Activated CD8-positive, alpha-beta memory T cell treated with anti-CD3 and anti-CD28 coated beads, Interleukin-2, amount 10 ng/mL, durations not matched to agents 7 days and 5 days (primary cell): Measurements from ENCODE around the gene SHPK. TPM values are rescaled to one million over a fixed set of nuclear protein-coding genes. Genes with fewer than 3 reads are reported as not detected.
"Not testable (repeated sequence)": the region's sequence is repeated elsewhere in the genome, so short reads cannot be mapped to it uniquely, and the experiment has no call there.

Source experiments
- ATAC-seq: fragments of 150-1000 bp; cut with Tn5 transposase; one replicate; pipeline ENCODE4 v1.10.0; 2021; ENCODE audit warnings: moderate library complexity
- CTCF ChIA-PET: fragments of 350-600 bp; sonication (Branson Sonifier 250); formaldehyde crosslinking; loops from one replicate; lab custom pipeline; 2021; ENCODE audit warnings: antibody characterized with exemption; lab: Charles Lee
- DNase-seq: peaks from one replicate; pipeline ENCODE4 v3.0.0-alpha.2; 2020
- H3K27ac Mint-ChIP-seq: one replicate; pipeline ENCODE4 v1.8.0; 2021; ENCODE audit warnings: mild to moderate bottlenecking, mixed read lengths
- H3K27me3 Mint-ChIP-seq: one replicate; pipeline ENCODE4 v1.8.0; 2021; ENCODE audit warnings: mixed read lengths
- H3K36me3 Mint-ChIP-seq: one replicate; pipeline ENCODE4 v1.8.0; 2021; ENCODE audit warnings: mild to moderate bottlenecking, mixed read lengths
- H3K4me1 Mint-ChIP-seq: one replicate; pipeline ENCODE4 v1.8.0; 2021; ENCODE audit warnings: mixed read lengths
- H3K4me3 Mint-ChIP-seq: one replicate; pipeline ENCODE4 v1.8.0; 2021; ENCODE audit warnings: mild to moderate bottlenecking, moderate library complexity, mixed read lengths
- H3K9me3 Mint-ChIP-seq: one replicate; pipeline ENCODE4 v1.8.0; 2022; ENCODE audit warnings: low read depth, mixed read lengths
- total RNA-seq, 2 experiments: library from RNA; stranded (reverse); gene quantifications; one replicate each; pipeline ENCODE4 v1.2.3, GENCODE V29; 2021

Gene SHPK
- total RNA-seq, 2 experiments from 2014 or later, result 13.4 to 13.9 TPM

GRCh38 chr17:3585826-3586225 is 50.2 kb downstream of the SHPK start:
- no peak for DNase-seq
- no peak overlapping the region for H3K4me3 Mint-ChIP-seq

DNA sequence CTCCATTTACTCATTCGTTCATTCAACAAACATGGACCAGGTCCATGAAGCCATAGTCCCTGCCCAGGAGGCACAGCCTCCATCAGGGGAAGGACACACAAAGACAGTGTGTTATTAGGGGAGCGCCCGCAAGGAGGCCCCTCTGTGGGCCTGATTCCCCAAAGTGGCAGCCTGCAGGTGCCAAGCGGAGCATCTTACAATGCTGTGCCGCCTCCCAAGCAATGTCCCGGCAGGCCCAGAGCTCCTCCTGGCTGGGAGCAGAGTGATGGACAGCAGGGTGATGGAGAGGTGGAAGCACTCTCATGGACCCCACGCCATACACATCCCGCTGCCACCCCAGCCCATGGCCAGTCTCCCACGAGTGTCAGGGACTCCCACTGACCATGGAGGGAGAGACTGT is 52.6 kb downstream of the SHPK start:
- Mint-ChIP-seq H3K27ac (no peak overlapping the region), H3K9me3 (no peaks in the 10 kb centered on the region), H3K4me1 (no peaks in the 10 kb centered on the region), H3K36me3 (peaks cover 2% of the 10 kb centered on the region), H3K27me3 (no peaks in the 10 kb centered on the region), H3K4me3 (no peak overlapping the region)
- CTCF ChIA-PET, result no interaction called here
- no peak for ATAC-seq
- DNase-seq, result no peak

More at GRCh38 chr17:3585826-3586225, 50.2 kb downstream of the SHPK start:
- CTCF ChIA-PET, result no interaction called here
- Mint-ChIP-seq H3K4me1 (no peaks in the 10 kb centered on the region), H3K27ac (no peak overlapping the region), H3K27me3 (no peaks in the 10 kb centered on the region), H3K36me3 (peaks cover 4% of the 10 kb centered on the region), H3K9me3 (no peaks in the 10 kb centered on the region)
- ATAC-seq, result no peak

DNA sequence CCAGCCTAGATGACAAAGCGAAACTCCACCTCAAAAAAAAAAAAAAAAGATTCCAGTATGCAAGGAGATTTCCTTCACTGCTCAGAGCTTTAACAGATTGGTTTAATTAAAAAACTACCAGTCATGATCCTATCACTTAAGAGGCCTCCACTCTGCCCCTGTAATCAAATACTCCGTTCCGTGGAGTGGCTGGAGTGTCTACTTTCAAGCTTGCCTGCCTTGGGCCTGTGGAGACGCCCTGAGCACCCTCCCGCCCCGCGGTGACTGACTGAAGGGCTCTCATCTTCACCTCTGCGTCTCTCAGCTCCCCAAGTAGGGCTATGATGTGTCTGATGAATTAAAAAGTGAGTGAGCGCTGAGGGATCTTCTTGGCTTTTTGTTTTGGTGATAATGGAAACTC is 53.1 kb downstream of the SHPK start:
- H3K4me3 Mint-ChIP-seq, result no peak overlapping the region
- H3K4me1 Mint-ChIP-seq, result no peaks in the 10 kb centered on the region
- CTCF ChIA-PET, result no interaction called here
- H3K27me3 Mint-ChIP-seq, result no peaks in the 10 kb centered on the region
- no peak overlapping the region for H3K27ac Mint-ChIP-seq
- no peak for DNase-seq
- no peak for ATAC-seq
- H3K9me3 Mint-ChIP-seq, result no peaks in the 10 kb centered on the region
- H3K36me3 Mint-ChIP-seq, result peaks cover 2% of the 10 kb centered on the region

DNA sequence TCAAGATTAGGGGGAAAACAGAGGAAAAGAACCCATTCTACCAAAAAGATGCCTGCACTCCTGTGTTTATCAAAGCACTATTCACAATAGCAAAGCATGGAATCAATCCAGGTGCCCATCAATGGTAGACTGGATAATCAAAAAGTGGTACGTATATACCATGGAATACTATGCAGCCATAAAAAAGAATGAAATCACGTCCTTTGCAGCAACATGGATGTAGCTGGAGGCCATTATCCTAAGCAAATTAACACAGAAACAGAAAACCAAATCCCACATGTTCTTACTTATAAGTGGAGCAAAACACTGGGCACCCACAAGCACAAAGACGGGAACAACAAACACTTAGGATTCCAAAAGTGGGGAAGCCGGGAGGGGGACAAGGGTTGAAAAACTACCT is 57.4 kb downstream of the SHPK start:
- CTCF ChIA-PET, H3K4me3 Mint-ChIP-seq, H3K9me3 Mint-ChIP-seq: not testable (repeated sequence)

GRCh38 chr17:3576970-3577369 is 59.1 kb downstream of the SHPK start:
- ATAC-seq, result no peak
- Mint-ChIP-seq H3K36me3 (no peaks in the 10 kb centered on the region), H3K9me3 (no peaks in the 10 kb centered on the region), H3K27me3 (no peaks in the 10 kb centered on the region), H3K4me3 (no peak overlapping the region), H3K4me1 (no peaks in the 10 kb centered on the region), H3K27ac (no peak overlapping the region)
- no peak for DNase-seq
- CTCF ChIA-PET, result interaction anchor here (0.7 kb wide), 1 partner anchor 1086 kb away, joined by 5 read pairs; no protein-coding TSS in a partner anchor

More for the DNA sequence above, 57.4 kb downstream of the SHPK start:
- not testable (repeated sequence) for H3K27ac Mint-ChIP-seq, H3K27me3 Mint-ChIP-seq, ATAC-seq, H3K36me3 Mint-ChIP-seq, DNase-seq, H3K4me1 Mint-ChIP-seq

DNA sequence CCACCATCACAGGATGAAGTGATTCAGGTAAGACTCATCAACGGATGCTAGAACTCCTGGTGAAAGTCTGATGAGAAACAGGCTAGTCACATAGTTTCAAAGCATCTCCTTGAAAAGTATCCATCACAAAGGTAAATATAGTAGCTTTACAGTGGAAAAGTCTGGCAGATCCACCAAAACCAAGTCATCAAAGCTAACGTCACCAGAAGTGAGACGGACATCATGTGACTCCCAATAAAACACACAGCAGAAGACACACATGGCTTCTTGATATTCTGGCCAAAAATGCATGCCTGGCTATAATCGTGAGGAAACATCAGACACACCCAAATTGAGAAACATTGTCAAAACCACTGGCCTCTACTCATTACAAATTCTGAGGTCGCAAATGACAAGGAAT is 60.5 kb downstream of the SHPK start:
- H3K27ac Mint-ChIP-seq, result no peak overlapping the region
- no peaks in the 10 kb centered on the region for H3K36me3 Mint-ChIP-seq
- no peaks in the 10 kb centered on the region for H3K9me3 Mint-ChIP-seq
- H3K4me3 Mint-ChIP-seq, result no peak overlapping the region
- no peaks in the 10 kb centered on the region for H3K27me3 Mint-ChIP-seq
- ATAC-seq (no peak), DNase-seq (no peak)
- CTCF ChIA-PET, result interaction anchor here (0.7 to 1.0 kb wide), 2 partner anchors 17 to 203 kb away, joined by 3 read pairs; no protein-coding TSS in a partner anchor
- H3K4me1 Mint-ChIP-seq, result no peaks in the 10 kb centered on the region

DNA sequence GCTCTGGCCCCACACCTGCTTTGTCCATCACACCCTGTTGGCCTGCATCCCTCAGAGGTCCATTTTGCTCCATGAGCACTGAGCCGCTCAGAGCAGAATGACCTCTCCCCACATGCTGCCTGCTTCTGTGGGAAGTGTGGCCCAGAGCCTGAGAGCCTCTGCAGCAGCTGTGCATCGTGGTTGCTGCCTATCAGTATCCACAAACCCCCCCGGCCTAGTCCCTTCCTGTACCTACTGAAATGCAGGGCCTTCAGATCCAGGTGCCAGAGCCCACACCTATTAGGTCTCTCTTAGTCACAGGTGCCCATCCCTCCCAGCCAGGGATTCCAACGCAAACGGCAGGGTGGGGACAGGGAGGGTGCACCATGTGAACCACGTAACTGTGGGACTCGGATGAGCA is 61.8 kb downstream of the SHPK start:
- no peaks in the 10 kb centered on the region for H3K36me3 Mint-ChIP-seq
- DNase-seq, result no peak
- CTCF ChIA-PET, result interaction anchor here (1.0 kb wide), 1 partner anchor 15 kb away, joined by 3 read pairs; no protein-coding TSS in a partner anchor
- H3K27ac Mint-ChIP-seq, result no peak overlapping the region
- no peaks in the 10 kb centered on the region for H3K9me3 Mint-ChIP-seq
- no peak for ATAC-seq
- H3K4me3 Mint-ChIP-seq, result no peak overlapping the region
- H3K4me1 Mint-ChIP-seq, result no peaks in the 10 kb centered on the region
- H3K27me3 Mint-ChIP-seq, result no peaks in the 10 kb centered on the region

DNA sequence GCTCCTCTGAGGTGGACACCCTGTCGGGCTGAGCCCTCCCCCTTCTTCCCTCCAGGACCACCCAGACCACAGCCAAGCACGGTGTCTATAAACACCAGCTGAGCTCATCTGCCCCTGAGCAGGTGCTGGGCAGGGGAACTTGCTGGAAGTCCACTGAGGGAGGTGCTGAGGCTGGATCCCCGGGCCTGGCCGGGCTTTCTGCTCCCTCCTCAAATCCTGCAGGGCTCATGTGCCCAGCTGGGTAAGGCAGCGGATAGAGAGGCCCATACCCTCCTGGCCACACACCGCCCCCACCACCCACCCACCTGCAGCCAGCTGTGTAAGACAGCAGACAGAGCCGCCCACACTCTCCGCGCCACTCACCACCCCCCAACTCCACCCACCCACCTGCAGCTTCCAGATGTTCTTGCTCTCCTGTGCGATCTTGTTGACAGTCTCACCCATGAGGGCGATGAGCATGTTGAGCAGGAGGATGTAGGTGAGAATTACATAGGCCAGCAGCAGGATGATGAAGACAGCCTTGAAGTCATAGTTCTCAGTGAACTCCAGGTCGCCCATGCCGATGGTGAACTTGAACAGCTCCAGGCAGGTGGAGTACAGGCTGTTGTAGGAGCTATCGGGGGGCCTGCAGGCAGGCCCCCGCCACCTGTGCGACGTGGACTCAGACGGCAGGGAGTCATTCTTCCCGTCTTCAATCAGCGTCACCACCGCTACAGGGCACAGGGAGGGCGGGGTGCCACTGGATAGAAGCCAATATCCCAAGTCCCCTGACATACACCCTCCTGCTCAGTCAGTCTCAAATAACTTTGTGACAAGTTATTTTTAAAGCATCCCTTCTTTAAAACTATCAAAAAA is 62.6 kb downstream of the SHPK start:
- Mint-ChIP-seq H3K9me3 (no peaks in the 10 kb centered on the region), H3K36me3 (no peaks in the 10 kb centered on the region), H3K4me1 (no peaks in the 10 kb centered on the region), H3K27ac (no peak overlapping the region), H3K4me3 (no peak overlapping the region), H3K27me3 (no peaks in the 10 kb centered on the region)
- CTCF ChIA-PET, result no interaction called here
- no peak for ATAC-seq
- DNase-seq, result no peak

GRCh38 chr17:3572231-3572630 is 63.8 kb downstream of the SHPK start:
- no peaks in the 10 kb centered on the region for H3K27me3 Mint-ChIP-seq
- H3K4me3 Mint-ChIP-seq, result no peak overlapping the region
- CTCF ChIA-PET, result interaction anchor here (0.9 kb wide), 1 partner anchor 31 kb away, joined by 3 read pairs; no protein-coding TSS in a partner anchor
- DNase-seq (no peak), ATAC-seq (no peak)
- H3K27ac Mint-ChIP-seq, result no peak overlapping the region
- H3K9me3 Mint-ChIP-seq, result no peaks in the 10 kb centered on the region
- H3K4me1 Mint-ChIP-seq, result no peaks in the 10 kb centered on the region
- H3K36me3 Mint-ChIP-seq, result peaks cover 2% of the 10 kb centered on the region

DNA sequence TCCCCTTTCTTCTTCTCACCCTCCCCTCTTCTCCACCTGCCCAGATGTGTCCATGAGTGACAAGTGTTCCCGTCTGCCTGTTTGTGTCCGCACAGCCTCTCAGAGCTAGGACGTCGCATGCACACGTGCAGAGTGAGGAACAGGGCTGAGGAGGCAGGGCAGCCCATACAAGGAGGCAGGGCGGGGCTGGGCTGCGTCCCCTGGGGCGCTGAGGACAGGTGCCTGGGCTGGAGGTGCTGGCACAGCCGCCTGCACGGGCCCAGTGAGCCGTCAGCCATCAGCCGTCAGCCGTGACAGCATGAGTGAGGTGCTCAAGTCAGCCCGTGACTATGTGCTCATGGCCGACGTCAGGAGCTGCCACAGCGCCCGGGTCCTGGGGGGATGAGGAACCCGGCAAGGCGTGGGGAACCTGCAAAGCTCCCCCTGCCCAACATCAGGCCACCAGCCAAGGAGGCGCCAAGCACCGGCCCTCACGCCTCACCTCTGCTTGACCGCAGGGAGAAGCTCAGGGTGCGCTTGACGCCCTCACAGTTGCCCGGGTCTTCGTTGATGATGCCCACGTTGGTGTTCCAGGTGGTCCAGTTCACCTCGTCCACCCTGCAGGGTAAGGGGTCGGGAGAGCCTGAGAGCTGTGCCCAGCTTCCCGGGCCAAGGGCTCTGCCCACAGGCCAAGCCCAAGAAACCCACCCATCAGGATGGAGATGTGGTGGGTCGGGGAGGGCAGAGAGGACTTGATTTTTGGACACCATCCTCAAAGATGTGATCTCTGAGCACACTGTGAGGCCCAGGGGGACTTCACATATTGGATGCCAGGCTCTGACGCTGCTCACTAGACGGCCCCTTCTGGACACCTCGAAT is 64.8 kb downstream of the SHPK start:
- CTCF ChIA-PET, result interaction anchor here (0.9 kb wide), 1 partner anchor 32 kb away, joined by 3 read pairs; no protein-coding TSS in a partner anchor
- H3K27me3 Mint-ChIP-seq, result no peaks in the 10 kb centered on the region

DNA sequence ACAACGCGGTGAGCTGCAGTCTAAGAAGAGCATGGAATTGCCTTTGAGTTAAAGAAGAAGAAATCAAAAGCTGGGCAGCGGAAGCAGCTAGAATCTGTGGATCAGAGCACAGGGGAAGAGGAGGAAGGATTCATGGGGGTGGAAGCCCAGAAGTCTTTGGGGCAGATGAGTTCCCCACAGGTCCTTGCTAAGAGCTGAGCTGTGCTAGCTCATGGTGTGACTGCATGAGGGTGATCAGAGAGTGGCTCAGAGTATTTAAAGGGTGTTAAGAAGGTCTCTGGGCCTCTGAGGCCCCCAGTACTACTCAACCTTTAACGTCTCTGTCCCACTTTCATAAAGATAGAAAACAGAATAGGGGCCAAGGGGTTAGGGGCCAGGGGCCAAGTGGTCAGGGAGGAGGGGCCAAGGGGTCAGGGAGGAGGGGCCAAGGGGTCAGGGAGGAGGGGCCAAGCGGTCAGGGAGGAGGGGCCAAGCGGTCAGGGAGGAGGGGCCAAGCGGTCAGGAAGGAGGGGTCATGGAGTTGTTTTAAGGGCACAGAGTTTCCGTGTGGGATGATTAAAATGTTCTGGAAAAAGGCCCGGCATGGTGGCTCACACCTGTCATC is 66.4 kb downstream of the SHPK start:
- Mint-ChIP-seq H3K27me3 (no peaks in the 10 kb centered on the region), H3K27ac (no peak overlapping the region), H3K36me3 (peaks cover 2% of the 10 kb centered on the region), H3K4me1 (no peaks in the 10 kb centered on the region), H3K4me3 (no peak overlapping the region), H3K9me3 (no peaks in the 10 kb centered on the region)
- no peak for DNase-seq
- CTCF ChIA-PET, result no interaction called here
- ATAC-seq, result no peak

More for the DNA sequence above, 64.8 kb downstream of the SHPK start:
- Mint-ChIP-seq H3K27ac (no peak overlapping the region), H3K4me3 (no peak overlapping the region), H3K36me3 (peaks cover 2% of the 10 kb centered on the region), H3K4me1 (no peaks in the 10 kb centered on the region), H3K9me3 (no peaks in the 10 kb centered on the region)
- no peak for DNase-seq
- ATAC-seq, result no peak

DNA sequence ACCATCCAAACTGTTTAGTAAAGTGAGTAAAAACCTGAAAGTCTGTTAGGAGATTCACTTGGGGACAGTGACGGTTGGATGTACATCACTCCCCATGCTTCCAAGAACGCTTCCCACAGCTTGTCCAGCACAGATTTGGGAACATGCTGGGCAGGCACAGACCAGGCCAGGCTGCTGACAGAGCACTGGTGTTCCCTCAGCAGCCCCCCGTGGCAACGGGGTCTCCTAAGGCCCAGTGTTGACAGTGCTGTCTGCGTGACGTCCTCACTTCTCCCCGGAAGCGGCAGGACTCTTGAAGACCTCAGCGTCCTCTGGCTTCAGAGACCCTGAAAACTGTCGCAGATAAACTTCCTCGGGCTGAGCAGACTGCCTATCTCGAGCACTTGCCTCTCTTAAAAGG is 69.5 kb downstream of the SHPK start:
- no peak overlapping the region for H3K27ac Mint-ChIP-seq
- DNase-seq (no peak), ATAC-seq (no peak)
- H3K4me1 Mint-ChIP-seq, result peaks cover 2% of the 10 kb centered on the region
- no peaks in the 10 kb centered on the region for H3K9me3 Mint-ChIP-seq
- CTCF ChIA-PET, result no interaction called here
- H3K36me3 Mint-ChIP-seq, result peaks cover 2% of the 10 kb centered on the region
- H3K27me3 Mint-ChIP-seq, result no peaks in the 10 kb centered on the region
- H3K4me3 Mint-ChIP-seq, result no peak overlapping the region

DNA sequence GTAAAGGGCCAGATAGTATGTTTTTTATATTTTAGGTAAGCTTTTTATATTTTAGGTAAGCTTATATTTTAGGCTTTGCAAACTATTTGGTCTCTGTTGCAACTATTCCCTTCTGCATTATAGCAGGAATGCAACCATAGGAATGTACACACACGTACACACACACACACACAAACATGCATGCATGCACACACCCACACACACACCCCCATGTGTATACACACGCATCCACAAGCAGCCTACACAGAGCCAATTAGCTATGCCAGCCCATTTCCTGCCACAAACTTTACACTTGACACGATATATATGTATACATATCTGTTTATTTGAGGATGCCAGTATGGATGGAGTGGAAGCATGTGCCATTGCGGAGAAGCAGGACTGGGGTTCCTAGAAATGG is 70.9 kb downstream of the SHPK start:
- Mint-ChIP-seq H3K4me1 (peaks cover 2% of the 10 kb centered on the region), H3K27me3 (no peaks in the 10 kb centered on the region), H3K9me3 (no peaks in the 10 kb centered on the region), H3K36me3 (peaks cover 2% of the 10 kb centered on the region), H3K4me3 (no peak overlapping the region), H3K27ac (no peak overlapping the region)
- DNase-seq, result no peak
- CTCF ChIA-PET, result no interaction called here
- no peak for ATAC-seq
